PFSK-1 (cell line): ENCODE data around the gene OS9.

ENCODE experiments used
- FOXP2 ChIP-seq: optimal IDR thresholded peaks from 2 replicates; pipeline ENCODE3; 2011; ENCODE audit warnings: borderline replicate concordance, control low read depth, inconsistent platforms; ENCODE audit not compliant: insufficient read depth; ENCODE audit errors: extremely low read length, extremely low read depth
- POLR2AphosphoS5 ChIP-seq: IDR thresholded peaks from 2 replicates; pipeline ENCODE4 v1.6.1; 2012; ENCODE audit warnings: low read depth, mild to moderate bottlenecking, control low read depth, low read length, moderate library complexity
- SIN3A ChIP-seq: IDR thresholded peaks from 2 replicates; pipeline ENCODE4 v1.6.1; 2012; ENCODE audit warnings: mild to moderate bottlenecking, low read length, moderate library complexity, borderline replicate concordance; ENCODE audit not compliant: insufficient read depth
- TAF1 ChIP-seq: IDR thresholded peaks from 2 replicates; pipeline ENCODE4 v1.6.1; 2012; ENCODE audit warnings: low read length, control low read depth, borderline replicate concordance; ENCODE audit not compliant: insufficient read depth
- TF ChIP-seq, protein P1 (sequence below), 2 experiments: IDR thresholded peaks; 2 replicates each; pipeline versions ENCODE4 v1.6.1 to v1.8.0; 2011 to 2012; ENCODE audit warnings: low read depth in 2 of 2, low read length in 2 of 2, control low read depth in 1 of 2, inconsistent platforms in 1 of 2, mild to moderate bottlenecking in 1 of 2, moderate library complexity in 1 of 2; ENCODE audit not compliant: insufficient read depth in 1 of 2

The OS9 gene

DNA sequence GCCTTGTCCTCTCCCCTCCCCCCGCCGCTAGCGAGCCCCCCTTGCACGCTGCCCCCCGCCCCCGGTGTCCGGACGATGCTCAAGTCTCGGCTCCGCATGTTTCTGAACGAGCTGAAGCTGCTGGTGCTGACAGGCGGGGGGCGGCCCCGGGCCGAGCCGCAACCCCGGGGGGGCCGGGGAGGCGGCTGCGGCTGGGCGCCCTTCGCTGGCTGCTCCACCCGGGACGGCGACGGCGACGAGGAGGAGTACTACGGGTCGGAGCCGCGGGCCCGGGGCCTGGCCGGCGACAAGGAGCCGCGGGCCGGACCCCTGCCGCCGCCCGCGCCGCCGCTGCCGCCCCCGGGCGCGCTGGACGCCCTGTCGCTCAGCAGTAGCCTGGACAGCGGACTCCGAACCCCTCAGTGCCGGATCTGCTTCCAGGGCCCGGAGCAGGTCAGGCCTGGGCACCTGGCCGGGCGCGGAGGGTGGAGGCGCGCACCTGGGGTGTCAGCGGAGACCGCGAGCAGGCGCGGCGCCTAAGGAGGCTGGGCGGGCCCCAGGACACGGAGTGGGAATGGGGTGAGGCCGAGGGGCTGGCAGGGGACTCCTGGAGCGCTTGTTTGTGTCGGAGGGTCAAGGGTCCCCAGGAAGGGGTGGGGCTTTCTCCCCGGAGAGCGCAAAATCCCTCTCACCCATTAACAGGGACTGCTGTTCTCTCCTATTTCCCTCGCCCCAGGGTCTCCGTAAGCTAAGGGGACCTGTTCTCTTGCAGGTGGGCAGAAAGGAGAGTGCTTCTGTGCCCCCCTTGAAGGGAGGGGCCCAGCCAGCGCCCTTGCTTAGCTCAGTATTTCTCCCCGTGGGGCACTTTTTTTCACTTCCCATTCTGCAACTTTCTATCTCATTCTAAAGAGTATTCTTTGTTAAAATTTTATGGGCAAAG, 61.8 kb downstream of the OS9 start:
- TF ChIP-seq FOXP2 (no peak), POLR2AphosphoS5 (no peak), SIN3A (no peak), TAF1 (no peak)
- TF ChIP-seq, protein P1, sequence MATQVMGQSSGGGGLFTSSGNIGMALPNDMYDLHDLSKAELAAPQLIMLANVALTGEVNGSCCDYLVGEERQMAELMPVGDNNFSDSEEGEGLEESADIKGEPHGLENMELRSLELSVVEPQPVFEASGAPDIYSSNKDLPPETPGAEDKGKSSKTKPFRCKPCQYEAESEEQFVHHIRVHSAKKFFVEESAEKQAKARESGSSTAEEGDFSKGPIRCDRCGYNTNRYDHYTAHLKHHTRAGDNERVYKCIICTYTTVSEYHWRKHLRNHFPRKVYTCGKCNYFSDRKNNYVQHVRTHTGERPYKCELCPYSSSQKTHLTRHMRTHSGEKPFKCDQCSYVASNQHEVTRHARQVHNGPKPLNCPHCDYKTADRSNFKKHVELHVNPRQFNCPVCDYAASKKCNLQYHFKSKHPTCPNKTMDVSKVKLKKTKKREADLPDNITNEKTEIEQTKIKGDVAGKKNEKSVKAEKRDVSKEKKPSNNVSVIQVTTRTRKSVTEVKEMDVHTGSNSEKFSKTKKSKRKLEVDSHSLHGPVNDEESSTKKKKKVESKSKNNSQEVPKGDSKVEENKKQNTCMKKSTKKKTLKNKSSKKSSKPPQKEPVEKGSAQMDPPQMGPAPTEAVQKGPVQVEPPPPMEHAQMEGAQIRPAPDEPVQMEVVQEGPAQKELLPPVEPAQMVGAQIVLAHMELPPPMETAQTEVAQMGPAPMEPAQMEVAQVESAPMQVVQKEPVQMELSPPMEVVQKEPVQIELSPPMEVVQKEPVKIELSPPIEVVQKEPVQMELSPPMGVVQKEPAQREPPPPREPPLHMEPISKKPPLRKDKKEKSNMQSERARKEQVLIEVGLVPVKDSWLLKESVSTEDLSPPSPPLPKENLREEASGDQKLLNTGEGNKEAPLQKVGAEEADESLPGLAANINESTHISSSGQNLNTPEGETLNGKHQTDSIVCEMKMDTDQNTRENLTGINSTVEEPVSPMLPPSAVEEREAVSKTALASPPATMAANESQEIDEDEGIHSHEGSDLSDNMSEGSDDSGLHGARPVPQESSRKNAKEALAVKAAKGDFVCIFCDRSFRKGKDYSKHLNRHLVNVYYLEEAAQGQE (IDR thresholded peaks at IDR 0.05; ENCODE audit: insufficient read depth in 1 of 2, low read depth in 2 of 2, low read length in 2 of 2) = no peak

DNA sequence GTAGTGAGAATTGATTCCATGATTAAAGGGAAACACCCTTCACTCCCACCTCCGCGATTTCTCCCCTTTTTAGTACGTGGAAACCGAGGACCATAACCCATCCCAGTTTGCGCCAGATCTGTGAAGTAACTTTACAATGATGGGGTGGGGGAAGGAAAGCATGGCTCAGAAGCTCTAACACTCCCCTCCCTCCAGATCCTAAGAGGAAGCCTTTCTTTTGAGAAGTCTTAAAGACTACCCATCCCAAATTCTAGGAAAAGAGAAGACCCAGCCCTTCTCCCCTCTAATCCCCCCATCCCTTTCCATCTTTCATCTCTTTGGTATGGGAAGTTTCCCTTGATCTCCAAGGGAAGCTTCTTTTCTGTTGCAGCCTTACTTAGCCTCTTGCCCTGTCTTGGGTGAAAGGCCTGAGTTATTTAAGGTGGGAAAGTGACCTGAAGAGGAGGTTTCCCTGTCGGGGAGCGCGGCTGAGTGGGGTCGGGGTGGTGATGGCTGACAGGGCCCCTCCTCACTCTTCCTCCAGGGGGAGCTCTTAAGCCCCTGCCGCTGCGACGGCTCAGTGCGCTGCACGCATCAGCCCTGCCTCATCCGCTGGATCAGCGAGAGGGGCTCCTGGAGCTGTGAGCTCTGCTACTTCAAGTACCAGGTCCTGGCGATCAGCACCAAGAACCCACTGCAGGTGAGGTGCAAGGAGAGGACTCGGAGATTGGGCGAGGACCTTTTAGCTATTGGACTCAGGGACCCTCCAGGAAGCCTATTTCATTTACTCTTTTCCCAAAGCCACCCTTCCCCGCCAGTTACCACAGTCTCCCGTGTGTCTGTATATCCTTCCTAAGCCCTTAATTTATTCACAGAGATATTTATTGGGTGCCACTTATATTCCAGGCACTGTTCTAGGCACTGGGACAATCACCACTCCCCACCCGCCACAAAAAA, 62.7 kb downstream of the OS9 start:
- TF ChIP-seq SIN3A = no peak
- no peak for TF ChIP-seq FOXP2
- TF ChIP-seq, protein P1 (IDR thresholded peaks at IDR 0.05; ENCODE audit: insufficient read depth in 1 of 2, low read depth in 2 of 2, low read length in 2 of 2) = no peak
- TF ChIP-seq POLR2AphosphoS5 = no peak
- no peak for TF ChIP-seq TAF1

DNA sequence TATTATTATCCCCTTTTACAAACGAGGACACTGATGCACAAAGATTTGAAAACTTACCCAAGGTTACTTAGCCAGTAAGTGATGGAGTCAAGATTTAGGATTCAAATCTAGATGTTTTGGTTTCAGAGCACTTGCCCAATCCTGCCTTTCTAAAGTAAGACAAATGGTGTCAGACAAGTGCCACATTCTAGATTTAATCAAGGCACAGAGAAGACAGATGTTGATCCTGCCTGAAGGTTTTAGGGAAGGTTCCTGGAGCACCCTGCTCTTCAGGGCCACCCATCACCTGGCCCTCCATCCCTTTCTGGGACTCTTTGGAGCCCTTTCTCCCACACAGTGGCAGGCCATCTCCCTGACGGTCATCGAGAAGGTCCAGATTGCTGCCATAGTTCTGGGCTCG, 63.8 kb downstream of the OS9 start:
- no peak for TF ChIP-seq POLR2AphosphoS5
- no peak for TF ChIP-seq TAF1
- TF ChIP-seq FOXP2 = no peak
- no peak for TF ChIP-seq SIN3A
- TF ChIP-seq, protein P1 (IDR thresholded peaks at IDR 0.05; ENCODE audit: insufficient read depth in 1 of 2, low read depth in 2 of 2, low read length in 2 of 2) = no peak

DNA sequence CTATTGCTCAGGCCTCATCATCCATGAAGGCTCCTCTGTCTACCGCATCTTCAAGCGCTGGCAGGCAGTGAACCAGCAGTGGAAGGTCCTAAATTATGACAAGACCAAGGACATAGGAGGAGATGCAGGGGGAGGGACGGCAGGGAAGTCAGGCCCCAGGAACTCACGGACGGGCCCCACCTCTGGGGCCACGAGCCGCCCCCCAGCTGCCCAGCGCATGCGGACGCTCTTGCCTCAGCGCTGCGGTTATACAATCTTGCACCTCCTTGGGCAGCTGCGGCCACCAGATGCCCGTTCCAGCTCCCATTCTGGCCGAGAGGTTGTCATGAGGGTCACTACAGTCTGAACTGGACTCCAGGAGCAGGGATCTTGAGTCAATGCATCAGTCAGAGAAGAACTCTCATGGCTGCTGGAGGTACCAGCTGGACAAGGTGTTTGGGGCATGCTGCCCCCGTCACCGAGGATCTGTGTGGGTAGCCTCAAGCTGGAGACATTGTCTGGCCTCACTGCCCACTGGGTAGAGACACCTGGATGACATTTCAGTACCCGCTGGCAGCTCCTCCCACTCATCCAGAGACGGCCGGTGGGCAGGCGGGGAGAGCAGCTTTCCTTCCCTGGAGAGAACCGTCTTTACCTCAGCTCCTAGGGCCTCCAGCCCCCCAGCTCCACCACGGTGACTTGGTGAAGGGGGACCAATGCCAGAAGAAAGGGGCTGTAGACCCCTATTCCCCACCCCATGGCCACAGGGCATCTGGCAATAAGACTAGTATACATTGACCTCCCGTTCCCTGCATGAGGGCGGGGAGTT, 64.8 kb downstream of the OS9 start:
- no peak for TF ChIP-seq SIN3A
- no peak for TF ChIP-seq FOXP2
- TF ChIP-seq, protein P1 (IDR thresholded peaks at IDR 0.05; ENCODE audit: insufficient read depth in 1 of 2, low read depth in 2 of 2, low read length in 2 of 2) = no peak
- no peak for TF ChIP-seq TAF1
- TF ChIP-seq POLR2AphosphoS5 = no peak
